GM12891 (cell line): ENCODE data around the gene GRK1.

Experiments
- POLR2A ChIP-seq: IDR thresholded peaks from 2 replicates; pipeline ENCODE4 v1.6.1; 2011; ENCODE audit warnings: low read depth, low read length, control low read depth
- POLR2AphosphoS5 ChIP-seq: IDR thresholded peaks from 2 replicates; pipeline ENCODE4 v1.6.1; 2011; ENCODE audit warnings: low read depth, low read length, control low read depth

DNA sequence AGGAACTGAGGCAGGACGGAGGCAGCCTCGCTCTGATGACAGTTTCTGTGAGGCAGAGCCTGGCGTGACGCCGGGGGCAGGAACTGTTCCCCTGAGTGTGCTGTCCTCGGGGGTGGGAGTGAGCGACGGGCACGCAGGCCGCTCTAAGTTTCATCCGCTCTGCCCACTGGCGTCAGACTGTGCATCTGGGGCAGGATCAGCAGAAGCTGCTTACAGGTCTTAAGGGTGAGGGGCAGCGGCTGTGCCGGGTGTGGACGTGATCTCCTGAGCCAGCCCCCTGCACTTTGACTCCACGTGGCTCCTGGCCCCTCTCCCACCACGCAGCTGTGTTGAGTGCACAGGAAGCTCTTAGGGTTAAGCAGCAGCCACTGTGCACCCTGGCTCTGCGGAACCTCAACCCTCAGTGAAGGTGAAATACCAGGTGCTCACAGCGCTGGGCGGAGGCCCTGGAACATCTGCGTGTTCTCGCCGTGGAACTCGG, 1.5 kb downstream of the GRK1 start:
- TF ChIP-seq POLR2AphosphoS5 (no peak), POLR2A (no peak)
